HPDE6-E6E7 (cell line): ENCODE results near the gene ICAM3.
"Not testable (repeated sequence)": the region's sequence is repeated elsewhere in the genome, so short reads cannot be mapped to it uniquely, and the experiment has no call there.

Experiments
- DNase-seq: peaks from one replicate; pipeline ENCODE4 v3.0.0; 2011; ENCODE audit warnings: missing footprints; ENCODE audit errors: extremely low spot score

Gene ICAM3

DNA sequence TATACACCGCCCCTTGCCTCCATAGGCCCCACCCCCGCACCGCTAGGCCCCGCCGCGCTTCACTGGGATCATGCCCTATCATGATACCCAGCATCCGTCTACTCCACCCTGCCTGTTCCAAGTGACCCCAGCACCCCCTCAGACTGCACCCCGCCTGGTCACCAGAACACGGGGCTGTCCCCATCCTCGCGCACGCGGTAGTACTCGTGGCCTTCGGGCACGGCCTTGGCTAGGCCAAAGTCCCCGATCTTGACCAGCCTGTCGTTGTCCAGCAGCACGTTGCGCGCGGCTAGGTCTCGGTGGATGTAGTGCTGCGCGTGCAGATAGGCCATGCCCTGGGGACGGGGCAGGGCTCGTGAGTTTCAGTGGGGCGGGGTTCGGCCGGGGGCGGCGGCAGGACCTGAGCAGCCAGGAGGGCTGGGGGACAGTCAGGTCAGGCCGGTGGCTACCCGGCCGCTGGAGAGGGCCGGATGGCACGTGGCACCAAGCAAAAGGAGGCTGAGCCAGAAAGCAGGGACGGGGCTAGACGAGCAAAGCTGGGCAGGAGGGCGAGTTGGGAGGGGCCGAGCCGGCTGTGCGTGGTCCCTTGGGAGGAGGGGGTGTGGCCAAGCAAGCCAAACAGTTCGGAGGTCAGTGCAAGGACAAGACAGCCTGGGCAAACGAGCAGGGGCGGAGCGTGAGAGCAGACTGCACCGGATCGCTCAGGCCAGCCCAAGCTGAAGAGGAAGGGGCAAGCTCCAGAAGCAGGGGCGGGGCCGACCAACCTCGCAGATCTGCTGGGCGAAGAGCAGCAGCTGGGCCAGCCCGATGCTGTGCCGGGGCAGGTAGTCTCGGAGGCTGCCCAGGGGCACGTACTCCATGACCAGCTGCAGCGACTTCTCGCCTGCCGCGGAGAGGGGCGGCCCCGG is 13.6 kb upstream of the ICAM3 start:
- DNase-seq, result no peak

- no peak for DNase-seq
Measured at GRCh38 chr19:10346509-10346908, 7.1 kb upstream of the ICAM3 start.

GRCh38 chr19:10344780-10345179 is 5.4 kb upstream of the ICAM3 start:
- no peak for DNase-seq

GRCh38 chr19:10343495-10343894 is 4.1 kb upstream of the ICAM3 start:
- no peak for DNase-seq

DNA sequence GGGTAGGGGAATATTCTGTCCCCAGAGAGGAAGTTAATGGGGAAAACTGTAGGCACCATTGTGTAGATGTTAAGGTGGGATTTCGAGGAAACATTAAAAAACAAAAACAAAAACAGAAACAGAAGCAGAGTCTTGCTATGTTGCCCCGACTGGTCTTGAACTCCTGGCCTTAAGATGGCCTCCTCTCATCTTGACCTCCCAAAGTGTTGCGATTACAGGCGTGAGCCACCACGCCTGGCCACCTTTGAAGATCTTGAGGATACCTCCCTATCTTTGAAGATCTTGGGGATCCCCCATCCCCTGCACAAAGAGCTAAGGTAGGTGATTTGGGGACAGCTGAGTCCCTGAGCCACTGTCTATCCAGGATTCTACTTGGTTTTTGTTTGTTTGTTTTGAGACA is 553 bp upstream of the ICAM3 start:
- DNase-seq, result no peak

DNA sequence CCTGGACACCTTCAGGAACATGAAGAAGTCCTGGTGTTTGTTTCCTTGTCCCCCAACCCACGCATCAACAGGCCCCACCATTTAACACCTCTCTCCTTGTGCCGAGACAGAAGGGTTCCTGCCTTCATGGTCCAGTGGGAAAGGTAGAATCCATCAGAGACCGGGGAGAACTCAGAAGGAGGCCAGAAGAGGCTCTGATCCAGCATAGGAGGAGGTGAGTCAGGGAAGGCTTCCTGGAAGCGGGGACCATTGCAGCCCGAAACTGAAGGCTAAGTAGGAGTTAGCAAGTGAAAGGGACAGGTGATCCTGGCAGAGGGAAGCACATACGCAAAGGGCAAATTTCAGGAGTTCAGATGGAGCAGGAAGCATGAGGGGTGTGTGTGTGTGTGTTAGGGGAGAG is 484 bp downstream of the ICAM3 start:
- DNase-seq, result no peak

- not testable (repeated sequence) for DNase-seq
Measured at GRCh38 chr19:10336725-10337124, 2.7 kb downstream of the ICAM3 start.

- DNase-seq, result no peak
Measured at GRCh38 chr19:10335352-10335985, 4.0 kb downstream of the ICAM3 start.

DNA sequence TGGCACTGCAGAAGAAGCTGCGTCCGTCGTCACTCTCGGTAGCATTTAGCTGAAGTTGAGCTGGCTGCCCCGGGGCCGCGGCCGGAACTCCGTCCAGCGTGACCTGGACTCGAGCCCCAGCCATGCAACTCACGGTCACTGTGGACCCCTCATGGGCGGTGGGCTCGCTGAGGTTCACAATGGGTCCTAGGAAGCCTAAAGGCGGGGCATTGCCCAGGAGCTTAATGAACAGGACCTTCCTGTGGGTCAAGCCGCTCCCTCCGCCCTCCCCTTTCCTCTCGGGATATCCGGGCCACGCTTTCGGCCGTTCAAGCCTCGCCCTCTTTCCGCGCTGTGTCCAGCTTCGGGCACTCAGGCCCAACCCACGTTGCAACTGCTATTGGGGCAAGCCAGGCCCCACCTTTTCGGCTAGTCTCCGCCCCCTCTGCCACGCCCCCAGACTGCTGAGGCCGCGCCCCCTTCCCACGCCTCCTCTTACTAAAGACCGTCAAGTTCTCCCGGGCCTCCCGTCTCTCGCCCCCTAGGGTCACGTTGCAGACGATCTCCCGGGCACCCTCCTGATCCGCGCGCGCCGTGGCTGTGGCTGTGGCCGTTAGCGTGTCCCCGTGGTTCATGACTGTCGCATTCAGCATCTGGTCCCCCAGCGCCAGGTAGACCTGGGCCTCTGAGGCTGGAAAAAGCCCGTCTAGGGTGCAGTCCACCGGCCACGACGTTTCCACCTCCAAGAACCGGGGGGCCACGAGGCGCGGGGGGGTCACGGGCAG is 4.7 kb downstream of the ICAM3 start:
- DNase-seq, result peak; percentile 88

DNA sequence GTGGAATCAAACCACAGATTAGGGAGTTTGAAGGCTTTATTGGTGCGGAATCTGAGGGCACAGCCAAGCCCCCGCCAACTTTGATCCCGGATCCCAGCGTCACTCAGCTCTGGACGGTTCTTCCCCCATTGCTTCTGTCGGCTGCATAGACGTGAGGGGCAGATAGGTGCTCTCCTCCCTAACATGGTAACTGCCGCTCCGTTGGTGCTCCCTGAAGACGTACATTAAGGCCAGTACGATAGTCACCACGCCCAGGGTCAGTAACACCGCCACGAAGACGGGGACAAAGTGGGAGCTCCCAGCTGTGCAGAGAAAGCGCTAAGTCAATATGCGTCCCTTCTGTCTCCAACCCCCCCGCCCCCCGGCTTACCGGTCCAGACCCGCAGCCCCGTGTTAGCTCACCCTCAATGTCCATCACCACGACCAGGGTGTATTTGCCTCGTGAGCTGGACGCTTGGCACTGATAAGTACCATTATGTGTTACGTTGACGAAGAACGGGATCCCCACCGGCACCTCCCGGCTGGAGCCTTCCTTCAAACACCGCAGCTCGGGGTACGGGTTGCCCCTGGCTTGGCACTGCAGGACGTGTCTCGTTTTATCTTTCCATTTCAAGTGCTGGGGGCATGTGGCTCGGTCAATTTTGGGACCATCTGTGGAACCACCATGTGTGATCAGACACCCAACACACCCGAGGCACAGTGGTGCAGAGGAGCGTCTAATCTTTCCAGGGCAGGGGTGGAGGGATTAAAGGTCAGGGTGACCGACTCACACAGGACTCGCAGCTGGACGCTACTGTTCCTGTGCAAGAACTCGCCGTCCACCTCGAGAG is 5.5 kb downstream of the ICAM3 start:
- DNase-seq, result peak; percentile 11

GRCh38 chr19:10332965-10333757 is 6.3 kb downstream of the ICAM3 start, which contains the start of gene RAVER1:
Gene RAVER1 (minus strand): TSS chr19:10333529. CDS start chr19:10333507, 22 bp downstream.
- DNase-seq, result peak; percentile 98

- DNase-seq, result no peak
Measured at GRCh38 chr19:10332158-10332964, 7.1 kb downstream of the ICAM3 start.

DNA sequence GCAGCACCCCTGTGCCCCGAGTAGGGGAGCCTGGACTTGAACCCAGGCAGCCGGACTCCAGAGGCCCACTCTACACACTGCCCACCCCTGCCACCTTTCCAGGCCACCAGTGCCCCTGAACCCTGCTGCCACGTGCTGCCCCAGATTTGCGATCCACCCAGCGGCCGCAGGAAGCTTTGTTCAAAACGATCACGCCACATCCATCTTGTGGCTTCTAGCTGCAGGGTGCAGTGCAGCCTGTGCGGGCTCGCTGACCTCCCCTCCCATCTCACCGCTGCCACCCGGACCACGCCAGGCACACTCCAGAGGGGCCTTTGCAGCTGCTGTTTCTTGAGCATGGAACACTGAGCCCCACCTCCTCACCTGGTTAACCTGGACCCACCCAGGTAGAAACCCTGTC is 9.9 kb downstream of the ICAM3 start:
- no peak for DNase-seq

DNA sequence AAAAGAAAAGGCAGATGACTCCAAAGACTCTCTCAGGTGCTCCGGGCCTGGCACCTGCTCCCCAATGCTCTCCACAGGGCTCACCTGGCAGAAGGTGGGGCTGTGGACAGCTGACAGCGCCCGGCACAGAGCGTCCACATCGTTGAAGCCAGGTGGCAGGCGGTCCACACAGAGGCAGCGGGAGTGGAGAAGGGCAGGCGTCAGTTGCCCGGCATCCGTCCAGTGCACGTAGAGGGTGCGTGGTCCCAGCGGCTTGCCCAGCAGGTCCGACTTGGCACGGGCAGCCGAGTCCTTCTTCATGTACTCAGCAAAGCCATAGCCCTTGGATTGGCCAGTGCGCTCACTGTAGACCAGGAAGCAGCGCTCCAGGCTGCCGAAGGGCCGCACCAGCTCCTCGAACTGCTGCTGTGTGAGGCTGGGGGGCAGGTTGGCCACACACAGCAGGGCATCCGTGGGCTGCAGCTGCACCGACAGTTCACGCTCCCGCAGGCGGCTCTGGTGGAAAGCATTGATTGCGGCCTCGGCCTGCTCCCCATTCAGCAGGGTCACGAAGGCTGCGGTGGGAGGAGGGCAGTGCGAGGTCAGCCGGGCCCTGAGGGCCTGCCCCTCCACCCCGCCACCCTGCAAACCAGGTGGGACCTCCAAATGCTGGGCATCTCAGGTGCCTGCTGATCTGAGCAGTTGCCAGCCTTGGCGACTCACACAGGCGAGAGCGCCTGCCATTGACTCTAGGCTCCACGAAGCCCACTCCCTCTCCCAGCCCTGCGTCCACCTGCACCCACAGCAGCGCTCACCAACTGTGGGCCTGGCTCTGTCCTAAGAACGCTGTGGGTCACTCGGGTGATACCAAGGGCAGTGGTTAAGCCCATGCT is 10.6 kb downstream of the ICAM3 start:
- DNase-seq, result no peak

DNA sequence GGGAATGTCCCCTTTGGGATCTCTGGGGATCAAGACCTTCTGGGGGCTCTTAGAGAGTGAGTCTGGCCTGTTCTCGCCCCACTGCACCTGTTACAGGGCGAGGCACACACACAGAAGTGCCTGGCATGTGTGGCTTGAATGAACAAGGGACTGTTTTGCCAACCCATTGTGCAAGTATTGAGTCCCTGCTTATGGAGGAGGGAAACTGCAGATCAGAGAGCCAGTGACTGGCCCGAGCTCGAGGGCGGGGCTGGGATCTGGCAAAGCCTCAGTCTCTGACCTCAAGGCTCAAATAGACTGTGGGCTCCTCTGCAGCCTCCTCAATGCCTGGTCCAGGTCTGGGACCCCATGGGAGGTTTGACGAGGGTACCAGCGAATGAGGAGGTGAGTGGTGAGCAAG is 11.6 kb downstream of the ICAM3 start:
- DNase-seq, result no peak

GRCh38 chr19:10325732-10326131 is 13.7 kb downstream of the ICAM3 start:
- no peak for DNase-seq

DNA sequence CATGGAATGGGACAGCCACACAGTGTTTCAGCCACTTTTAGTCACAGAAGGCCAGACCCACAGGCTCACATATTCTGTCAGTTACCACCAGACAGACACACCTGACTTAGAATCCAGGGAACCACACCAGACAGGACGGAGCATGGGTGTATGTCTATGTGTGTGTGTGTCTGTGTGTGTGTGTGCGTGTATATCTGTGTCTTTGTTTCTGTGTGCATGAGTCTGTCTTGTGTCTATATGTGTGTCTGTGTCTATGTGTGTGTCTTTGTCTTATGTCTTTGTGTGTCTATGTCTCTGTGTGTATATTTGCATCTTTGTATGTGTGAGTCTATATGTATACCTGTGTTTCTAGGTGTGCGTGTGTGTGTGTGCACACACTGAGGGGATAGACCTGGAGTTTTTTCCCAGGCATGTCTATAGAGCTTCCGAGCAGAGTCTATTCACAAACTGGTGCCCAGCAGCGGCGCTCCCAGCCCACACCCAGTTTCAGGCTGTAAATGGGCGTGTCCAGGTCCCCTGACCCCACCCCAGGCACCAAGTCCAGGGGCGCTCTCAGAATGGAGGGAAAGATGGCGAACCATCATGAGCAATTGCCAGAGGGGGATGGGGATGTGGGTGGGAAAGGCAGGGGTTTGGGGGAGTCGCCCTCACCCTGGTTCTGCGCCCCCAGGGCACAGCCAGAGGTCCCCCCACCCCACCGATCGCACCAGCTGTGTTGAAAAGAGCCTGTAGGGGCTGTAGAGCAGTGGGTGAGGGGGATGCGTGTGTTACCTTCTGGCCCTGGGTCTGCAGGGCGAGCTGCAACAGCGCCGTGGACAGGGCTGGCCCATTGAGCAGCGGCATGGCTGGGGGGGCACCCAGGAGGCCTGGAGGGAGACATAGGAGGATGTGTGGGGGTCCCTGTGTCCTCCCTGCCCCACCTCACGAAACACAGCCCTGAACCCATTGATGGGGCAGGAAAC is 17.3 kb downstream of the ICAM3 start:
- DNase-seq, result no peak

- DNase-seq, result no peak
Measured at GRCh38 chr19:10321417-10321797, 18.0 kb downstream of the ICAM3 start.
